ENCODE measurements around the gene TLE3. TPM values are rescaled to one million over a fixed set of nuclear protein-coding genes. Genes with fewer than 3 reads are reported as not detected.

The TLE3 gene
- total and polyA plus RNA-seq, 2 of the 4 experiments (the other 2 are of a cell fraction) = 6.5 to 16.3 TPM

GRCh38 chr15:70018646-70019600, 78.8 kb downstream of the TLE3 start:
- intact Hi-C loops (cut with micrococcal nuclease) = no loop called here
- no peak overlapping the region for H3K4me2 ChIP-seq (ENCODE audit: low read depth, low read length)
- ChIA-PET POLR2A (ENCODE audit: unreplicated experiment) (no interaction called here), CTCF (no interaction called here)
- dilution Hi-C loops (cut with HindIII; ENCODE audit: low sequenced_read_pairs, unreplicated experiment) = no loop called here
- H3K9me3 ChIP-seq (ENCODE audit: control insufficient read depth, insufficient read depth, low read length) = peaks cover 4% of the 10 kb centered on the region
- H3K27ac ChIP-seq (ENCODE audit: insufficient read depth, low read length) = no peak overlapping the region
- no peak overlapping the region for H3K9ac ChIP-seq (ENCODE audit: low read depth, low read length)
- H3K4me1 ChIP-seq (ENCODE audit: control insufficient read depth, insufficient read depth, low read length) = peaks cover 4% of the 10 kb centered on the region; the same call in 1 of the 2 replicates
- no peak overlapping the region for H3K4ac ChIP-seq (ENCODE audit: low read depth, low read length)
- no peaks in the 10 kb centered on the region for H4K20me1 ChIP-seq (ENCODE audit: insufficient read depth, low read length)
- no peak overlapping the region for H4K5ac ChIP-seq (ENCODE audit: low read depth, low read length)
- no peak overlapping the region for H3K4me3 ChIP-seq (ENCODE audit: insufficient read depth, low read depth, low read length)
- DNase-seq (no peak), ATAC-seq (ENCODE audit: low read depth) (no peak)
- no TSS peak for BruUV-seq (replicated peaks)
- no peak overlapping the region for H2AK5ac ChIP-seq (ENCODE audit: low read depth, low read length)
- H3K18ac ChIP-seq (ENCODE audit: low read depth, low read length) = no peak overlapping the region
- peaks cover 76% of the 10 kb centered on the region for H3K27me3 ChIP-seq (ENCODE audit: control insufficient read depth, insufficient read depth, low read length)
- H2AK9ac ChIP-seq (replicated peaks; ENCODE audit: low read depth, low read length, poor library complexity) = no peak overlapping the region
- no peak overlapping the region for H2BK20ac ChIP-seq (ENCODE audit: low read depth, low read length)
- peaks cover 3% of the 10 kb centered on the region; the same call in 1 of the 2 replicates for H3K9me1 ChIP-seq (ENCODE audit: insufficient read depth, low read length)
- H4K91ac ChIP-seq (ENCODE audit: insufficient read depth, low read depth, low read length) = no peak overlapping the region
- 76% methylated on average over 2 of the region's 9 CpGs; no CpG with 5 or more reads in 1 of the 2 experiments for WGBS, 2 experiments (ENCODE audit: extremely low coverage in 2 of 2, insufficient read length in 1 of 2)
- in situ Hi-C loops (cut with MboI; ENCODE audit: low sequenced_read_pairs) = no loop called here
- H3K23ac ChIP-seq (ENCODE audit: low read depth, low read length) = no peak overlapping the region
- H3K14ac ChIP-seq (replicated peaks; ENCODE audit: low read depth, low read length) = no peak overlapping the region
- H2BK120ac ChIP-seq (ENCODE audit: low read depth, low read length) = no peak overlapping the region
- no peak overlapping the region for H2BK15ac ChIP-seq (ENCODE audit: low read depth, low read length)
- H4K8ac ChIP-seq (ENCODE audit: low read depth in 2 of 2, low read length in 2 of 2) = no peak overlapping the region
- H3K79me1 ChIP-seq (ENCODE audit: low read depth in 1 of 2, low read length in 2 of 2) = no peaks in the 10 kb centered on the region
- no peak overlapping the region for H2BK5ac ChIP-seq (ENCODE audit: low read depth, low read length, poor library complexity, severe bottlenecking)
- no peak overlapping the region for H3K56ac ChIP-seq (ENCODE audit: extremely low read depth, insufficient read depth, low read length)
- no peaks in the 10 kb centered on the region for H3K36me3 ChIP-seq (ENCODE audit: control insufficient read depth, insufficient read depth, low read length)
- no peak overlapping the region for H2AFZ ChIP-seq (replicated peaks; ENCODE audit: low read length, poor library complexity)
- TF ChIP-seq MAFK (IDR thresholded peaks at IDR 0.05; ENCODE audit: low read depth, low read length) (no peak), ELK1 (IDR thresholded peaks at IDR 0.05; ENCODE audit: borderline replicate concordance, low read depth, low read length) (no peak), NFE2L2 (IDR thresholded peaks at IDR 0.05; ENCODE audit: low read depth, low read length) (no peak), POLR2A (IDR thresholded peaks at IDR 0.05; ENCODE audit: low read depth, low read length) (no peak), RCOR1 (IDR thresholded peaks at IDR 0.05; ENCODE audit: insufficient replicate concordance, low read length) (no peak), SMC3 (IDR thresholded peaks at IDR 0.05; ENCODE audit: low read depth, low read length) (no peak), MXI1 (IDR thresholded peaks at IDR 0.05; ENCODE audit: borderline replicate concordance, low read depth, low read length) (no peak), MAZ (IDR thresholded peaks at IDR 0.05; ENCODE audit: borderline replicate concordance, low read depth, low read length) (no peak), CHD1 (IDR thresholded peaks at IDR 0.05; ENCODE audit: low read depth, low read length) (no peak), RAD21 (IDR thresholded peaks at IDR 0.05; ENCODE audit: low read length) (no peak), FOS (IDR thresholded peaks at IDR 0.05; ENCODE audit: low read depth, low read length) (no peak), RFX5 (IDR thresholded peaks at IDR 0.05; ENCODE audit: low read depth, low read length) (no peak), BHLHE40 (IDR thresholded peaks at IDR 0.05; ENCODE audit: low read depth, low read length) (no peak), USF2 (IDR thresholded peaks at IDR 0.05; ENCODE audit: low read depth, low read length) (no peak), CEBPB (IDR thresholded peaks at IDR 0.05; ENCODE audit: low read depth, low read length) (no peak)
